ENCODE data around the gene DAP.

DNA sequence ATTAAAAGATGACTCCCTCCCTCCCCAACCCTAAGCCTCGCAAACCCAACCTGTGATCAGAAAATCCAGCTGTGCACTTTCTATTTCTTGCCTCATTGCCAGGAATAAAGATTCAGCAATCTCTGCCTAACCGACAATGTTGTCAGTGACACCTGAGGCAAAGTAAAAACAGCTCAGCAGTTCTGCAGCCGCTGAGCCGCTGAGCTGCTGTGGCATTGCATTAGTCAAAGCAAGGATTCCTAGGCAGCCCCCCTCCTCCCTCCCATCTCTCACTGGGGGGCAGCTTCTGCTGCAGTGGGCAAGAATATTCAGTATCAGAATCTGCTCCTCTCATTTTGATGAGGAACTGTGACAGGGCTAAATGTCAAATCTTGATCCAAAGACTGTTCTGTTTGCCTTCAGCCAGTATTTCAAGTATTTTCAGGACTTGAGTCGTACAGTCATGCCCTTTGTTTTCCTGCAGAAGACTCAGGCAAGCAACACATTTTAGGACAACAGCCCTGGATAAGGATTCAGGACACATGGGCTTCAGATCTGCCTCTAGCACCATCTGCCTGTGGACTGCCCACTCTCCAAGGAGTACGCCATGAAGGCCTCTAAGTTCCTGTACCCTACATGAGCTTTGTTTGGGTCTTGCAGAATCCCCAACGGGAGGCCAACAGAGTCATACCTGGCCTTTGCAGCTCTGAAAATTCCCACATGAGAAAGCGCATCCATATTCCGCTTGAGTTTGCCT lies 41.1 kb upstream of the DAP start:
- TF ChIP-seq SP1 (IDR thresholded peaks at IDR 0.05) (no peak), TAF1 (conservative IDR thresholded peaks at IDR 0.05) (no peak), RAD21 (IDR thresholded peaks at IDR 0.05) (peak; percentile 24 to 53)
- TF ChIP-seq, protein P1, sequence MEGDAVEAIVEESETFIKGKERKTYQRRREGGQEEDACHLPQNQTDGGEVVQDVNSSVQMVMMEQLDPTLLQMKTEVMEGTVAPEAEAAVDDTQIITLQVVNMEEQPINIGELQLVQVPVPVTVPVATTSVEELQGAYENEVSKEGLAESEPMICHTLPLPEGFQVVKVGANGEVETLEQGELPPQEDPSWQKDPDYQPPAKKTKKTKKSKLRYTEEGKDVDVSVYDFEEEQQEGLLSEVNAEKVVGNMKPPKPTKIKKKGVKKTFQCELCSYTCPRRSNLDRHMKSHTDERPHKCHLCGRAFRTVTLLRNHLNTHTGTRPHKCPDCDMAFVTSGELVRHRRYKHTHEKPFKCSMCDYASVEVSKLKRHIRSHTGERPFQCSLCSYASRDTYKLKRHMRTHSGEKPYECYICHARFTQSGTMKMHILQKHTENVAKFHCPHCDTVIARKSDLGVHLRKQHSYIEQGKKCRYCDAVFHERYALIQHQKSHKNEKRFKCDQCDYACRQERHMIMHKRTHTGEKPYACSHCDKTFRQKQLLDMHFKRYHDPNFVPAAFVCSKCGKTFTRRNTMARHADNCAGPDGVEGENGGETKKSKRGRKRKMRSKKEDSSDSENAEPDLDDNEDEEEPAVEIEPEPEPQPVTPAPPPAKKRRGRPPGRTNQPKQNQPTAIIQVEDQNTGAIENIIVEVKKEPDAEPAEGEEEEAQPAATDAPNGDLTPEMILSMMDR (IDR thresholded peaks at IDR 0.05; ENCODE audit: low read depth, low read length, missing input control): no peak
